Measurements from ENCODE around the gene GRIN1. TPM values are rescaled to one million over a fixed set of nuclear protein-coding genes. Genes with fewer than 3 reads are reported as not detected.

Gene GRIN1
- total RNA-seq, 1 donor from 2014 or later: under 0.01 TPM

GRCh38 chr9:137191691-137192447, 52.9 kb downstream of the GRIN1 start:
- no peak for DNase-seq (ENCODE audit: low read depth in 2 of 2)

GRCh38 chr9:137192448-137192780, 53.5 kb downstream of the GRIN1 start:
- no peak for DNase-seq (ENCODE audit: low read depth in 2 of 2)

GRCh38 chr9:137192859-137193258, 53.9 kb downstream of the GRIN1 start:
- no peak for DNase-seq (ENCODE audit: low read depth in 2 of 2)

- DNase-seq (ENCODE audit: low read depth in 2 of 2): no peak
These were observed 54.8 kb downstream of the GRIN1 start for GRCh38 chr9:137193771-137194170.

- no peak for DNase-seq (ENCODE audit: low read depth in 2 of 2)
These were observed 55.4 kb downstream of the GRIN1 start for GRCh38 chr9:137194388-137194787.

GRCh38 chr9:137194909-137195308, 56.0 kb downstream of the GRIN1 start:
- DNase-seq (ENCODE audit: low read depth in 2 of 2): no peak

- DNase-seq (ENCODE audit: low read depth in 2 of 2): no peak
These were observed 56.7 kb downstream of the GRIN1 start for GRCh38 chr9:137195525-137196220.

GRCh38 chr9:137198051-137198901, 59.3 kb downstream of the GRIN1 start:
- no peak for DNase-seq (ENCODE audit: low read depth in 2 of 2)

- DNase-seq (ENCODE audit: low read depth in 2 of 2): no peak
These were observed 59.9 kb downstream of the GRIN1 start for GRCh38 chr9:137198902-137199283.

GRCh38 chr9:137199411-137200121, 60.6 kb downstream of the GRIN1 start:
- DNase-seq (ENCODE audit: low read depth in 2 of 2): no peak

- DNase-seq (ENCODE audit: low read depth in 2 of 2): peak; percentile 99
These were observed 61.6 kb downstream of the GRIN1 start, which contains the start of gene TPRN for GRCh38 chr9:137200311-137201204. Gene TPRN (minus strand): TSS chr9:137200741. CDS start chr9:137200711, 30 bp downstream.

GRCh38 chr9:137201205-137201868, 62.4 kb downstream of the GRIN1 start:
- DNase-seq (ENCODE audit: low read depth in 2 of 2): no peak

GRCh38 chr9:137202966-137203365, 64.0 kb downstream of the GRIN1 start:
- no peak for DNase-seq (ENCODE audit: low read depth in 2 of 2)

- DNase-seq (ENCODE audit: low read depth in 2 of 2): no peak
These were observed 65.8 kb downstream of the GRIN1 start for GRCh38 chr9:137204731-137205125.

- peak; percentile 86 to 92 for DNase-seq (ENCODE audit: low read depth in 2 of 2)
These were observed 66.4 kb downstream of the GRIN1 start, which contains the start of the genes NDOR1 and TMEM203 for GRCh38 chr9:137205126-137206069. Gene NDOR1 (plus strand): TSS chr9:137205700. CDS start chr9:137205778, 78 bp downstream. Gene TMEM203 (minus strand): TSS chr9:137205648. CDS start chr9:137205414, 234 bp downstream.

- DNase-seq (ENCODE audit: low read depth in 2 of 2): no peak
These were observed 67.6 kb downstream of the GRIN1 start for GRCh38 chr9:137206602-137207001.

- DNase-seq (ENCODE audit: low read depth in 2 of 2): no peak
These were observed 72.6 kb downstream of the GRIN1 start for GRCh38 chr9:137211532-137211931.

- DNase-seq (ENCODE audit: low read depth in 2 of 2): no peak
These were observed 73.6 kb downstream of the GRIN1 start for GRCh38 chr9:137212520-137212919.

Data from lung microvascular endothelial cell (primary cell).